Neural progenitor cell (in vitro differentiated cells): ENCODE results near the gene RNPEPL1. TPM values are rescaled to one million over a fixed set of nuclear protein-coding genes. Genes with fewer than 3 reads are reported as not detected.

Source experiments
- DNase-seq: peaks from one replicate; pipeline ENCODE4 v3.0.0-alpha.2; 2016; ENCODE audit warnings: low spot score
- H2AFZ ChIP-seq: fragments of 200-600 bp; sonication (generic); replicated peaks from 2 replicates; pipeline ENCODE4 v1.6.1; 2016; ENCODE audit warnings: antibody characterized with exemption
- H3F3A ChIP-seq: fragments of 200-600 bp; sonication (generic); 2 replicates; pipeline ENCODE4 v1.6.1; 2016; ENCODE audit warnings: antibody characterized with exemption, low read depth
- H3K27ac ChIP-seq: fragments of 200-600 bp; sonication (generic); 2 replicates; pipeline ENCODE4 v1.5.1; 2016; ENCODE audit warnings: mild to moderate bottlenecking
- H3K27me3 ChIP-seq: fragments of 200-600 bp; sonication (generic); 2 replicates; pipeline ENCODE4 v1.6.1; 2016; ENCODE audit warnings: mild to moderate bottlenecking, moderate library complexity
- H3K36me3 ChIP-seq: fragments of 200-600 bp; sonication (generic); 2 replicates; pipeline ENCODE4 v1.5.1; 2016
- H3K4me1 ChIP-seq: fragments of 200-600 bp; sonication (generic); 2 replicates; pipeline ENCODE4 v1.6.1; 2016; ENCODE audit warnings: mixed run types
- H3K4me2 ChIP-seq: fragments of 200-600 bp; sonication (generic); 2 replicates; pipeline ENCODE4 v1.6.1; 2016
- H3K4me3 ChIP-seq: fragments of 200-600 bp; sonication (generic); 2 replicates; pipeline ENCODE4 v1.5.1; 2016
- H3K79me2 ChIP-seq: fragments of 200-600 bp; sonication (generic); 2 replicates; pipeline ENCODE4 v1.6.1; 2016; ENCODE audit warnings: low read depth
- H3K9ac ChIP-seq: fragments of 200-600 bp; sonication (generic); 2 replicates; pipeline ENCODE4 v1.6.1; 2016
- H3K9me3 ChIP-seq: fragments of 200-600 bp; sonication (generic); 2 replicates; pipeline ENCODE4 v1.5.1; 2016; ENCODE audit warnings: low read depth
- H4K20me1 ChIP-seq: fragments of 200-600 bp; sonication (generic); 2 replicates; pipeline ENCODE4 v1.6.1; 2016; ENCODE audit warnings: low read depth
- H3K27ac Mint-ChIP-seq: 3 replicates; pipeline ENCODE4 v1.8.0; 2021; ENCODE audit warnings: mixed read lengths
- H3K27me3 Mint-ChIP-seq: 2 replicates; pipeline ENCODE4 v1.8.0; 2022; ENCODE audit warnings: low read depth, mild to moderate bottlenecking, inconsistent platforms, moderate library complexity, mixed read lengths; ENCODE audit not compliant: insufficient read depth
- H3K36me3 Mint-ChIP-seq: 3 replicates; pipeline ENCODE4 v1.8.0; 2021; ENCODE audit warnings: mixed read lengths
- H3K4me1 Mint-ChIP-seq: 3 replicates; pipeline ENCODE4 v1.8.0; 2021; ENCODE audit warnings: mixed read lengths
- H3K4me3 Mint-ChIP-seq: 3 replicates; pipeline ENCODE4 v1.8.0; 2021; ENCODE audit warnings: mild to moderate bottlenecking, moderate library complexity, mixed read lengths
- H3K9me3 Mint-ChIP-seq: 3 replicates; pipeline ENCODE4 v1.8.0; 2020; ENCODE audit warnings: mixed read lengths
- EZH2 ChIP-seq: fragments of 200-600 bp; sonication (generic); IDR thresholded peaks from 2 replicates; pipeline ENCODE4 v1.6.1; 2017; ENCODE audit warnings: antibody characterized with exemption, mild to moderate bottlenecking, moderate library complexity
- EZH2phosphoT487 ChIP-seq: fragments of 200-600 bp; sonication (generic); IDR thresholded peaks from 2 replicates; pipeline ENCODE4 v1.6.1; 2017; ENCODE audit warnings: antibody characterized with exemption
- total RNA-seq: library from RNA; depleted of rRNA; stranded (reverse); fragments of >200 nt; gene quantifications from 2 replicates; pipeline ENCODE4 v1.2.3, GENCODE V29; 2015; ENCODE audit warnings: low replicate concordance
- TF ChIP-seq, protein P1 (sequence below): fragments of 200-600 bp; sonication (generic); IDR thresholded peaks from 2 replicates; pipeline ENCODE4 v1.5.1; 2017; ENCODE audit warnings: antibody characterized with exemption, mild to moderate bottlenecking

The RNPEPL1 gene, protein sequence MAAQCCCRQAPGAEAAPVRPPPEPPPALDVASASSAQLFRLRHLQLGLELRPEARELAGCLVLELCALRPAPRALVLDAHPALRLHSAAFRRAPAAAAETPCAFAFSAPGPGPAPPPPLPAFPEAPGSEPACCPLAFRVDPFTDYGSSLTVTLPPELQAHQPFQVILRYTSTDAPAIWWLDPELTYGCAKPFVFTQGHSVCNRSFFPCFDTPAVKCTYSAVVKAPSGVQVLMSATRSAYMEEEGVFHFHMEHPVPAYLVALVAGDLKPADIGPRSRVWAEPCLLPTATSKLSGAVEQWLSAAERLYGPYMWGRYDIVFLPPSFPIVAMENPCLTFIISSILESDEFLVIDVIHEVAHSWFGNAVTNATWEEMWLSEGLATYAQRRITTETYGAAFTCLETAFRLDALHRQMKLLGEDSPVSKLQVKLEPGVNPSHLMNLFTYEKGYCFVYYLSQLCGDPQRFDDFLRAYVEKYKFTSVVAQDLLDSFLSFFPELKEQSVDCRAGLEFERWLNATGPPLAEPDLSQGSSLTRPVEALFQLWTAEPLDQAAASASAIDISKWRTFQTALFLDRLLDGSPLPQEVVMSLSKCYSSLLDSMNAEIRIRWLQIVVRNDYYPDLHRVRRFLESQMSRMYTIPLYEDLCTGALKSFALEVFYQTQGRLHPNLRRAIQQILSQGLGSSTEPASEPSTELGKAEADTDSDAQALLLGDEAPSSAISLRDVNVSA
- 2.7 and 7.5 TPM in 2 replicates for total RNA-seq

- Mint-ChIP-seq H3K4me3 (peak within 1 kb of the TSS; percentile 90), H3K36me3 (no peaks in the 10 kb centered on the region), H3K4me1 (peaks cover 12% of the 10 kb centered on the region), H3K27me3 (peaks cover 14% of the 10 kb centered on the region), H3K27ac (peak within 1 kb of the TSS; percentile 37), H3K9me3 (no peaks in the 10 kb centered on the region)
- Histone ChIP-seq H3K79me2 (no peaks in the 10 kb centered on the region), H2AFZ (peak within 1 kb of the TSS; percentile 48), H3K27me3 (peaks cover 42% of the 10 kb centered on the region), H3K27ac (no peak within 1 kb of the TSS), H3F3A (peaks cover 14% of the 10 kb centered on the region), H3K9ac (no peak within 1 kb of the TSS), H3K36me3 (no peaks in the 10 kb centered on the region), H3K4me2 (peak within 1 kb of the TSS; percentile 87), H3K4me3 (peak within 1 kb of the TSS; percentile 56), H3K4me1 (peaks cover 11% of the 10 kb centered on the region), H3K9me3 (no peaks in the 10 kb centered on the region), H4K20me1 (peaks cover 13% of the 10 kb centered on the region)
- TF ChIP-seq EZH2phosphoT487 (peak; percentile 63), EZH2 (peak; percentile 53)
- TF ChIP-seq, protein P1, sequence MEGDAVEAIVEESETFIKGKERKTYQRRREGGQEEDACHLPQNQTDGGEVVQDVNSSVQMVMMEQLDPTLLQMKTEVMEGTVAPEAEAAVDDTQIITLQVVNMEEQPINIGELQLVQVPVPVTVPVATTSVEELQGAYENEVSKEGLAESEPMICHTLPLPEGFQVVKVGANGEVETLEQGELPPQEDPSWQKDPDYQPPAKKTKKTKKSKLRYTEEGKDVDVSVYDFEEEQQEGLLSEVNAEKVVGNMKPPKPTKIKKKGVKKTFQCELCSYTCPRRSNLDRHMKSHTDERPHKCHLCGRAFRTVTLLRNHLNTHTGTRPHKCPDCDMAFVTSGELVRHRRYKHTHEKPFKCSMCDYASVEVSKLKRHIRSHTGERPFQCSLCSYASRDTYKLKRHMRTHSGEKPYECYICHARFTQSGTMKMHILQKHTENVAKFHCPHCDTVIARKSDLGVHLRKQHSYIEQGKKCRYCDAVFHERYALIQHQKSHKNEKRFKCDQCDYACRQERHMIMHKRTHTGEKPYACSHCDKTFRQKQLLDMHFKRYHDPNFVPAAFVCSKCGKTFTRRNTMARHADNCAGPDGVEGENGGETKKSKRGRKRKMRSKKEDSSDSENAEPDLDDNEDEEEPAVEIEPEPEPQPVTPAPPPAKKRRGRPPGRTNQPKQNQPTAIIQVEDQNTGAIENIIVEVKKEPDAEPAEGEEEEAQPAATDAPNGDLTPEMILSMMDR, result peak; percentile 9
- DNase-seq, result peak; percentile 76
These were observed at the start of gene RNPEPL1 for GRCh38 chr2:240567872-240568677. TSS of gene RNPEPL1 (plus strand) at chr2:240568484. CDS start at chr2:240568587, 103 bp downstream.

DNA sequence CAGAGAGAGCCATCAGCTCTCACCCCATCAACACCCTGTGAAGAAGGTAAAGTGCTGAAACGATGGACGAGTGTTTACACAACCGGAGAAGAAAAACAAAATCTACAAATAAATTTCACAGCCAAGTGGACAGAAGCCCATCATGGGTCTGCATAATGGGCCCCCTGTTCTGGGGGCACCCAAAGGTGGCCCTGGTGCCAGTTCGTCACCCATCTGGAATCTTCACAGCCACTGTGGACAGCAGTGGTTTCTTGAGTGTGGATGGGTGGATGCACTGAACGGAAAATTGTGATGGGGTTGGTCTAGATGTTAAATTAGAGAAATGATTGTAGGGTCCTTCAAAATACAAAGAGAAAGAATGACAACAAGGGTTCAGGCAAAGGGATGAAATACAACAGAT is 49.3 kb upstream of the RNPEPL1 start:
- no peaks in the 10 kb centered on the region for H4K20me1 ChIP-seq
- no peak for DNase-seq
- no peak overlapping the region for H3K27ac Mint-ChIP-seq
- no peaks in the 10 kb centered on the region for H3K9me3 ChIP-seq
- peaks cover 18% of the 10 kb centered on the region for H3K36me3 Mint-ChIP-seq
- H3K27me3 Mint-ChIP-seq, result peaks cover 14% of the 10 kb centered on the region
- H3K27ac ChIP-seq, result no peak overlapping the region
- H3K79me2 ChIP-seq, result no peaks in the 10 kb centered on the region
- H3K27me3 ChIP-seq, result peaks cover 40% of the 10 kb centered on the region
- peaks cover 10% of the 10 kb centered on the region for H3K4me1 Mint-ChIP-seq
- H3K4me2 ChIP-seq, result no peak overlapping the region
- no peak overlapping the region for H3K9ac ChIP-seq
- H3K36me3 ChIP-seq, result no peaks in the 10 kb centered on the region
- no peak overlapping the region for H3K4me3 Mint-ChIP-seq
- peaks cover 11% of the 10 kb centered on the region for H3K9me3 Mint-ChIP-seq
- peaks cover 7% of the 10 kb centered on the region for H3K4me1 ChIP-seq
- H3F3A ChIP-seq, result peaks cover 4% of the 10 kb centered on the region
- H3K4me3 ChIP-seq, result no peak overlapping the region
- no peak overlapping the region for H2AFZ ChIP-seq
- TF ChIP-seq EZH2phosphoT487 (no peak), EZH2 (no peak)
- TF ChIP-seq, protein P1, result no peak

DNA sequence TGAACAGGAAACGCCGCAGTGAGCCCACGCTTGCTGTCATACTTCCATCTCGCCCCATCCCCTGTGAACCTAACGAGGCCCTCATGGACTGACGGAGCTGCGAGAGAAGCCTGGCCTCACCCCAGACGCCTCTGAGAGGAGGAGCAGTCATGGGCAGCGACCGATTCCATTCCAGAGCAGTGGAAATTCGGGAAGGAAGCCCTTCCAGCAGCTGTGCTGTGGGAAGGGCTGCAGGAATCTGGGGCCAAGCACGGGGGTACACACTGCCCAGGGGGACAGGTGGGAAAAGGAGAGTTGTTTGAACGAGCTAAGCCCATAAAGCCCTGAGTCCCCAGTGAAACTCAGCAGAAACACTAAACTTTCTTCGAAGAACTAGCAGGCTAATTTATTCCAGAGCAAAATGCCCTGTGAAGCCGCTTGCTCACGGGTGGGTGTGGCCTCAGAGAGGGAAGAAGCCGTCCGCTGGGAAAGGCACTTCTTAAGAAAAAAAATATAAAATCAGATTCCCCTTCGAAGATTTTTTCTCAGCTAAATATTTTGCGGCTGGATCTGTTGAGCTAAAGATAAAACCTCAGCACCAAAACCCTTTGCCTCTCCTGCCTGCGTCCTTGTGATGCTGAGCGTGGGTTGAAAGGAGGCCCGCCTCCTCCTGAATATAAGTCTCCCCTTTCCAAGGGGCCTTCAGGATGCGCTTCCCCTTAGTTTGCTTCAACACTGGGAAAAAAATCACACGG is 48.7 kb upstream of the RNPEPL1 start:
- Histone ChIP-seq H3K9ac (no peak overlapping the region), H3F3A (peaks cover 4% of the 10 kb centered on the region), H3K27me3 (peaks cover 40% of the 10 kb centered on the region), H3K4me1 (peaks cover 7% of the 10 kb centered on the region), H3K79me2 (no peaks in the 10 kb centered on the region), H3K36me3 (no peaks in the 10 kb centered on the region), H4K20me1 (no peaks in the 10 kb centered on the region), H2AFZ (peak overlapping the region; percentile 36), H3K4me3 (peak overlapping the region; percentile 43), H3K9me3 (no peaks in the 10 kb centered on the region), H3K4me2 (peak overlapping the region; percentile 75), H3K27ac (no peak overlapping the region)
- Mint-ChIP-seq H3K27me3 (peaks cover 14% of the 10 kb centered on the region), H3K27ac (no peak overlapping the region), H3K36me3 (peaks cover 23% of the 10 kb centered on the region), H3K9me3 (peaks cover 17% of the 10 kb centered on the region), H3K4me3 (no peak overlapping the region), H3K4me1 (peaks cover 9% of the 10 kb centered on the region)
- TF ChIP-seq, protein P1, result no peak
- TF ChIP-seq EZH2, result peak; percentile 23
- DNase-seq, result peak; percentile 24
